H1 (cell line): ENCODE results near the gene CDH22. TPM values are rescaled to one million over a fixed set of nuclear protein-coding genes. Genes with fewer than 3 reads are reported as not detected.

Source experiments
- CTCF ChIA-PET: fragments of 300-600 bp; sonication (Branson Sonifier 250); formaldehyde crosslinking; loops from one replicate; lab custom pipeline; 2021; ENCODE audit not compliant: partially characterized antibody; lab: Charles Lee
- POLR2A ChIA-PET: fragments of 300-600 bp; sonication (Branson Sonifier 250); formaldehyde crosslinking; loops from one replicate; lab custom pipeline; 2021; ENCODE audit warnings: inconsistent platforms; ENCODE audit not compliant: partially characterized antibody; lab: Charles Lee
- DNase-seq, 2 experiments: peaks; one replicate each; pipeline versions ENCODE4 v3.0.0 to v3.0.0-alpha.2; 2010 to 2022; ENCODE audit warnings: low spot score in 2 of 2, low read depth in 1 of 2, mixed read lengths in 1 of 2
- FAIRE-seq: peaks from 2 replicates; lab custom pipeline; 2011; peaks lifted over from hg19 to GRCh38; lab: Jason Lieb, UNC
- H2AFZ ChIP-seq: 2 replicates; pipeline ENCODE4 v1.8.1; 2012; ENCODE audit warnings: low read length, inconsistent platforms
- H2AK5ac ChIP-seq: 2 replicates; pipeline ENCODE4 v1.6.1; 2013; ENCODE audit warnings: low read depth, low read length
- H2BK120ac ChIP-seq: replicated peaks from 2 replicates; pipeline ENCODE3; 2013; ENCODE audit warnings: low read depth, low read length, inconsistent platforms
- H2BK12ac ChIP-seq: 2 replicates; pipeline ENCODE4 v1.6.1; 2013; ENCODE audit warnings: low read depth, low read length
- H2BK15ac ChIP-seq: 2 replicates; pipeline ENCODE4 v1.6.1; 2013; ENCODE audit warnings: low read length
- H2BK20ac ChIP-seq: 2 replicates; pipeline ENCODE4 v1.6.1; 2013; ENCODE audit warnings: low read length
- H2BK5ac ChIP-seq: 2 replicates; pipeline ENCODE4 v1.6.1; 2013; ENCODE audit warnings: low read depth, low read length
- H3K14ac ChIP-seq: 2 replicates; pipeline ENCODE4 v1.6.1; 2013; ENCODE audit warnings: inconsistent platforms; ENCODE audit not compliant: insufficient read length
- H3K18ac ChIP-seq: 2 replicates; pipeline ENCODE4 v1.6.1; 2013; ENCODE audit warnings: low read length; ENCODE audit errors: extremely low read depth
- H3K23ac ChIP-seq: 2 replicates; pipeline ENCODE4 v1.6.1; 2013; ENCODE audit warnings: inconsistent platforms; ENCODE audit not compliant: insufficient read length
- H3K23me2 ChIP-seq: 2 replicates; pipeline ENCODE4 v1.6.1; 2013; ENCODE audit warnings: low read depth, low read length
- H3K27ac ChIP-seq: 2 replicates; pipeline ENCODE4 v1.6.1; 2011; ENCODE audit warnings: low read depth, low read length, inconsistent platforms
- H3K27me3 ChIP-seq, 4 experiments: replicated peaks in 1 of 4; 1 replicate in 1 of 4; 2 replicates in 3 of 4; pipeline versions ENCODE4 v1.6.1 to v1.8.1; 2011 to 2013; ENCODE audit warnings: low read length in 3 of 4, mild to moderate bottlenecking in 3 of 4, inconsistent platforms in 2 of 4, mixed read lengths in 2 of 4, moderate library complexity in 1 of 4; ENCODE audit not compliant: control insufficient read depth in 3 of 4, insufficient read depth in 3 of 4; ENCODE audit errors: extremely low read depth in 1 of 4
- H3K36me3 ChIP-seq, 4 experiments: 2 replicates each; pipeline versions ENCODE4 v1.6.1 to v1.8.1; 2011 to 2013; ENCODE audit warnings: mild to moderate bottlenecking in 4 of 4, low read length in 3 of 4, moderate library complexity in 2 of 4, control low read depth in 1 of 4, inconsistent platforms in 1 of 4; ENCODE audit not compliant: insufficient read depth in 4 of 4, control insufficient read depth in 2 of 4
- H3K4ac ChIP-seq: replicated peaks from 2 replicates; pipeline ENCODE3; 2013; ENCODE audit warnings: low read length, low read depth, mixed read lengths, inconsistent platforms; ENCODE audit not compliant: insufficient read length
- H3K4me1 ChIP-seq, 4 experiments: replicated peaks in 1 of 4; 1 replicate in 1 of 4; 2 replicates in 3 of 4; pipeline versions ENCODE4 v1.6.1 to v1.8.1; 2011 to 2013; ENCODE audit warnings: low read length in 3 of 4, inconsistent platforms in 2 of 4, mixed read lengths in 1 of 4; ENCODE audit not compliant: insufficient read depth in 4 of 4, control insufficient read depth in 3 of 4
- H3K4me2 ChIP-seq, 2 experiments: 2 replicates each; pipeline versions ENCODE4 v1.6.1 to v1.8.1; 2011 to 2013; ENCODE audit warnings: low read depth in 2 of 2, low read length in 2 of 2, control low read depth in 1 of 2, inconsistent platforms in 1 of 2, mild to moderate bottlenecking in 1 of 2; ENCODE audit not compliant: insufficient read depth in 1 of 2
- H3K4me3 ChIP-seq, 4 experiments: fragments of 200-600, 300-600 bp in 1 of 4; sonication (generic), shearing (Covaris generic), sonication (Bioruptor Twin) in 1 of 4; 2 replicates each; pipeline versions ENCODE4 v1.5.1 to v1.8.1; 2011 to 2016; ENCODE audit warnings: low read length in 4 of 4, low read depth in 3 of 4, control low read depth in 2 of 4, inconsistent platforms in 2 of 4, mild to moderate bottlenecking in 2 of 4, mixed read lengths in 1 of 4, moderate library complexity in 1 of 4; ENCODE audit not compliant: insufficient read depth in 2 of 4; ENCODE audit errors: extremely low read depth in 1 of 4
- H3K56ac ChIP-seq: replicated peaks from 2 replicates; pipeline ENCODE3; 2013; ENCODE audit warnings: low read depth, mild to moderate bottlenecking, mixed read lengths, low read length, inconsistent platforms; ENCODE audit not compliant: insufficient read length
- H3K79me1 ChIP-seq: 2 replicates; pipeline ENCODE4 v1.6.1; 2013; ENCODE audit warnings: low read depth, low read length, control low read depth
- H3K79me2 ChIP-seq, 2 experiments: 2 replicates each; pipeline versions ENCODE4 v1.6.1 to v1.8.1; 2012 to 2013; ENCODE audit warnings: low read length in 2 of 2, mild to moderate bottlenecking in 2 of 2, inconsistent platforms in 1 of 2; ENCODE audit not compliant: insufficient read depth in 2 of 2, control insufficient read depth in 1 of 2
- H3K9ac ChIP-seq, 4 experiments: replicated peaks in 1 of 4; 1 replicate in 1 of 4; 2 replicates in 3 of 4; pipeline versions ENCODE4 v1.6.1 to v1.8.1; 2011 to 2013; ENCODE audit warnings: low read depth in 3 of 4, low read length in 3 of 4, control low read depth in 2 of 4, mild to moderate bottlenecking in 2 of 4, moderate library complexity in 2 of 4, inconsistent platforms in 1 of 4; ENCODE audit errors: extremely low read depth in 1 of 4
- H3K9me3 ChIP-seq, 2 experiments: 2 replicates each; pipeline versions ENCODE4 v1.6.1 to v1.8.1; 2012 to 2013; ENCODE audit warnings: mild to moderate bottlenecking in 2 of 2, moderate library complexity in 2 of 2, control low read depth in 1 of 2, inconsistent platforms in 1 of 2, low read depth in 1 of 2, low read length in 1 of 2, mixed read lengths in 1 of 2; ENCODE audit not compliant: insufficient read depth in 2 of 2
- H4K20me1 ChIP-seq, 2 experiments: replicated peaks in 1 of 2; 2 replicates each; pipeline versions ENCODE3 to v1.8.1; 2011 to 2013; ENCODE audit warnings: inconsistent platforms in 2 of 2, low read length in 2 of 2, mild to moderate bottlenecking in 1 of 2; ENCODE audit not compliant: insufficient read depth in 2 of 2, control insufficient read depth in 1 of 2
- H4K5ac ChIP-seq: 2 replicates; pipeline ENCODE4 v1.6.1; 2013; ENCODE audit warnings: low read length, low read depth, mixed read lengths, inconsistent platforms; ENCODE audit not compliant: insufficient read length
- H4K8ac ChIP-seq: 2 replicates; pipeline ENCODE4 v1.8.0; 2013; ENCODE audit warnings: mild to moderate bottlenecking, moderate library complexity, low read length, inconsistent platforms; ENCODE audit not compliant: insufficient read depth; ENCODE audit errors: extremely low read depth
- H4K91ac ChIP-seq: replicated peaks from 2 replicates; pipeline ENCODE3; 2013; ENCODE audit warnings: low read length, mixed read lengths, inconsistent platforms; ENCODE audit not compliant: insufficient read length
- BCL11A ChIP-seq, 2 experiments: IDR thresholded peaks; one replicate each; pipeline ENCODE4 v1.6.1; 2011; ENCODE audit warnings: low read depth in 2 of 2, low read length in 2 of 2, mild to moderate bottlenecking in 2 of 2
- CHD1 ChIP-seq: IDR thresholded peaks from 2 replicates; pipeline ENCODE4 v1.6.1; 2012; ENCODE audit warnings: low read depth, low read length, improper control_type of control experiment
- E2F6 ChIP-seq: IDR thresholded peaks from 2 replicates; pipeline ENCODE4 v1.6.1; 2012; ENCODE audit warnings: inconsistent platforms
- HDAC2 ChIP-seq, 2 experiments: fragments of 300-600 bp in 1 of 2; sonication (generic) in 1 of 2; IDR thresholded peaks; 2 replicates each; pipeline ENCODE4 v1.6.1; 2011 to 2012; ENCODE audit warnings: low read depth in 2 of 2, low read length in 2 of 2, mild to moderate bottlenecking in 2 of 2, moderate library complexity in 2 of 2, borderline replicate concordance in 1 of 2, inconsistent platforms in 1 of 2
- KDM4A ChIP-seq: IDR thresholded peaks from one replicate; pipeline ENCODE4 v1.7.1; 2012; ENCODE audit warnings: low read depth, mild to moderate bottlenecking, moderate library complexity, low read length, inconsistent platforms; ENCODE audit not compliant: severe bottlenecking
- MAX ChIP-seq: IDR thresholded peaks from 2 replicates; pipeline ENCODE4 v1.6.1; 2012; ENCODE audit warnings: inconsistent platforms
- SIRT6 ChIP-seq: IDR thresholded peaks from one replicate; pipeline ENCODE4 v1.7.1; 2012; ENCODE audit warnings: low read length, inconsistent platforms
- SP2 ChIP-seq: IDR thresholded peaks from 2 replicates; pipeline ENCODE4 v1.6.1; 2012; ENCODE audit warnings: mild to moderate bottlenecking, low read length, inconsistent platforms
- TAF7 ChIP-seq: optimal IDR thresholded peaks from 2 replicates; pipeline ENCODE3; 2011; ENCODE audit warnings: low read depth, mild to moderate bottlenecking, inconsistent platforms, low read length, moderate library complexity, borderline replicate concordance
- USF2 ChIP-seq: IDR thresholded peaks from 2 replicates; pipeline ENCODE4 v1.6.1; 2011; ENCODE audit warnings: low read length, improper control_type of control experiment
- WGBS, 2 experiments: shearing (Covaris generic) in 1 of 2; methylation state at CpG; one replicate each; pipeline versions ENCODE4 v1.1.6 to v1.1.7; 2013 to 2015; ENCODE audit warnings: low lambda C conversion rate in 2 of 2, mixed read lengths in 2 of 2, inconsistent platforms in 1 of 2, low coverage in 1 of 2, missing lambda C conversion rate in 1 of 2; ENCODE audit not compliant: insufficient replicate concordance in 2 of 2, insufficient coverage in 1 of 2, insufficient read length in 1 of 2; ENCODE audit errors: extremely low coverage in 1 of 2, missing lambda C conversion rate in 1 of 2; 5-methylcytosine and 5-hydroxymethylcytosine counted together
- polyA plus RNA-seq, 7 experiments: library from polyadenylated mRNA; depleted of rRNA in 3 of 7; stranded (reverse) in 5 of 7; unstranded in 2 of 7; fragments of >200 nt in 5 of 7; fragments of 200-250 nt in 2 of 7; gene quantifications; 1 replicate in 5 of 7; 2 replicates in 1 of 7; 4 replicates in 1 of 7; pipeline versions ENCODE4 v1.2.1 to v1.2.3, GENCODE V29; 2011 to 2013; ENCODE audit warnings: missing spikeins in 2 of 7, mixed read lengths in 2 of 7
- total RNA-seq: library from RNA; stranded (reverse); fragmentation: NEBNext Ultra II Directional; extraction: Animal tissue kit (Norgen Biotek cat#: 25700); gene quantifications from 2 replicates; pipeline ENCODE4 v1.2.1, GENCODE V29; 2021

CDH22 gene
- total and polyA plus RNA-seq, 2 of the 8 experiments (the other 6 are each of a cell fraction or from before 2014, with no cell fraction given): 0.35 to 0.39 TPM

GRCh38 chr20:46222521-46223007, 85.7 kb downstream of the CDH22 start:
- Histone ChIP-seq H3K79me2 (no peaks in the 10 kb centered on the region), H2AK5ac (no peak overlapping the region; the same call in 1 of the 2 replicates), H4K20me1 (no peaks in the 10 kb centered on the region), H2BK15ac (peak overlapping the region; percentile 75), H3K27ac (no peak overlapping the region), H3K56ac (no peak overlapping the region), H3K4ac (no peak overlapping the region), H3K4me1 (peaks cover 19 to 34% (median 26%) of the 10 kb centered on the region in 4 experiments), H3K4me3 (peak overlapping the region in 1 of 4 experiments; percentile 8; a peak in 1 of 8 replicates), H4K5ac (no peak overlapping the region), H2AFZ (no peak overlapping the region), H2BK5ac (peak overlapping the region; percentile 67; the same call in 1 of the 2 replicates), H3K36me3 (no peaks in the 10 kb centered on the region), H3K9me3 (no peaks in the 10 kb centered on the region; a peak in 1 of 4 replicates), H3K79me1 (no peaks in the 10 kb centered on the region), H3K14ac (no peak overlapping the region), H2BK120ac (no peak overlapping the region), H4K8ac (no peak overlapping the region), H4K91ac (peak overlapping the region; percentile 25), H3K18ac (peak overlapping the region; percentile 85), H3K4me2 (peak overlapping the region; percentile 49 to 53), H2BK20ac (no peak overlapping the region), H3K23ac (no peak overlapping the region), H2BK12ac (0 out of 2 replicates have a peak overlapping the region, but pooled peaks have one; percentile 62), H3K23me2 (peaks cover under 1% of the 10 kb centered on the region; the same call in 1 of the 2 replicates), H3K27me3 (no peaks in the 10 kb centered on the region), H3K9ac (0 out of 7 replicates have a peak overlapping the region, but pooled peaks of 1 of the 4 experiments have one; percentile 5)
- CTCF ChIA-PET: interaction anchor here (0.8 to 1.2 kb wide), 2 partner anchors 47 to 93 kb away, joined by 3 read pairs; no protein-coding TSS in a partner anchor
- POLR2A ChIA-PET: interaction anchor here (0.7 kb wide), 1 partner anchor 16 kb away, joined by 3 read pairs; no protein-coding TSS in a partner anchor
- DNase-seq (peak in 1 of 2 experiments; percentile 76), FAIRE-seq (no peak)
- 20% methylated on average over 14 of the region's 14 CpGs; no CpG with 5 or more reads in 1 of the 2 experiments for WGBS, 2 experiments
- TF ChIP-seq MAX: peak; percentile 52
- no peak for TF ChIP-seq TAF7
- no peak for TF ChIP-seq KDM4A
- TF ChIP-seq BCL11A (IDR thresholded peaks at IDR 0.05; ENCODE audit: low read depth in 2 of 2, low read length in 2 of 2): no peak
- no peak for TF ChIP-seq CHD1
- TF ChIP-seq SIRT6: no peak
- peak; percentile 75 for TF ChIP-seq E2F6
- TF ChIP-seq SP2: no peak
- no peak for TF ChIP-seq USF2
- TF ChIP-seq HDAC2 (IDR thresholded peaks at IDR 0.05; ENCODE audit: borderline replicate concordance in 1 of 2, low read depth in 2 of 2, low read length in 2 of 2): no peak
